Neural progenitor cell (in vitro differentiated cells): ENCODE data around the gene ZGLP1.

Experiments
- EZH2phosphoT487 ChIP-seq: fragments of 200-600 bp; sonication (generic); IDR thresholded peaks from 2 replicates; pipeline ENCODE4 v1.6.1; 2017; ENCODE audit warnings: antibody characterized with exemption
- TF ChIP-seq, protein P1 (sequence below): fragments of 200-600 bp; sonication (generic); IDR thresholded peaks from 2 replicates; pipeline ENCODE4 v1.5.1; 2017; ENCODE audit warnings: antibody characterized with exemption, mild to moderate bottlenecking

DNA sequence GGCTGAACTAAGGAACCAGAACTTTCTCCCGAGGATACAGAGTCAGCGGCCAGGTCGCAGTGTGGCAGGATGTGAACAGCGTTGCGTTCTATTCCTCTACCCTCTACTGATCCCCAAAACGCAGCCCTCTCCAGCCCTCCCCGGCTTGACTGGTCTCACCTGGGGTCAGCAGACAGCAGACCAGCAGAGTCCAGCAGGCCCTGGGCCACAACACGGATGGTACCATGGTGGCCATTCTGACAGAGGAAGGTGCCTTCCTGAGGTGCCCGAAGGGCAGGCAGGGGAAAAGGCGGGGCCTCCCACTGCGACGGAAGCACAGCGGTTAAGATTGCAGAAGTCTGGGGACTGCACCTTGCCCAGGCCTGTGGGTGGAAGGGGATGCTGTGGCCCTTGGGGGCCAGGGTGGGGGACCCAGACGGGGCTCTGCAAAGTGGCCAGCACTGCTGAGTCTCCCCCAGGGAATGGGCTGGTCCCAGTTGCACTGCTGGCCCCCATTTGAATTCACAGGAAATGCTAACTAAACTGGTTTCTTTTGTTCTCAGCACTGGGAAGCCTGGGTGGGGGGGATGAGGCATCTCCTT, 29.9 kb upstream of the ZGLP1 start, which contains the start of gene ICAM3:
- TF ChIP-seq, protein P1, sequence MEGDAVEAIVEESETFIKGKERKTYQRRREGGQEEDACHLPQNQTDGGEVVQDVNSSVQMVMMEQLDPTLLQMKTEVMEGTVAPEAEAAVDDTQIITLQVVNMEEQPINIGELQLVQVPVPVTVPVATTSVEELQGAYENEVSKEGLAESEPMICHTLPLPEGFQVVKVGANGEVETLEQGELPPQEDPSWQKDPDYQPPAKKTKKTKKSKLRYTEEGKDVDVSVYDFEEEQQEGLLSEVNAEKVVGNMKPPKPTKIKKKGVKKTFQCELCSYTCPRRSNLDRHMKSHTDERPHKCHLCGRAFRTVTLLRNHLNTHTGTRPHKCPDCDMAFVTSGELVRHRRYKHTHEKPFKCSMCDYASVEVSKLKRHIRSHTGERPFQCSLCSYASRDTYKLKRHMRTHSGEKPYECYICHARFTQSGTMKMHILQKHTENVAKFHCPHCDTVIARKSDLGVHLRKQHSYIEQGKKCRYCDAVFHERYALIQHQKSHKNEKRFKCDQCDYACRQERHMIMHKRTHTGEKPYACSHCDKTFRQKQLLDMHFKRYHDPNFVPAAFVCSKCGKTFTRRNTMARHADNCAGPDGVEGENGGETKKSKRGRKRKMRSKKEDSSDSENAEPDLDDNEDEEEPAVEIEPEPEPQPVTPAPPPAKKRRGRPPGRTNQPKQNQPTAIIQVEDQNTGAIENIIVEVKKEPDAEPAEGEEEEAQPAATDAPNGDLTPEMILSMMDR = no peak
- TF ChIP-seq EZH2phosphoT487 = no peak
